H1 (cell line): ENCODE measurements around the gene SLN. TPM values are rescaled to one million over a fixed set of nuclear protein-coding genes. Genes with fewer than 3 reads are reported as not detected.

Experiments
- TAF7 ChIP-seq: optimal IDR thresholded peaks from 2 replicates; pipeline ENCODE3; 2011; ENCODE audit warnings: low read depth, mild to moderate bottlenecking, inconsistent platforms, low read length, moderate library complexity, borderline replicate concordance
- polyA plus RNA-seq, 7 experiments: library from polyadenylated mRNA; depleted of rRNA in 3 of 7; stranded (reverse) in 5 of 7; unstranded in 2 of 7; fragments of >200 nt in 5 of 7; fragments of 200-250 nt in 2 of 7; gene quantifications; 1 replicate in 5 of 7; 2 replicates in 1 of 7; 4 replicates in 1 of 7; pipeline versions ENCODE4 v1.2.1 to v1.2.3, GENCODE V29; 2011 to 2013; ENCODE audit warnings: missing spikeins in 2 of 7, mixed read lengths in 2 of 7
- total RNA-seq: library from RNA; stranded (reverse); fragmentation: NEBNext Ultra II Directional; extraction: Animal tissue kit (Norgen Biotek cat#: 25700); gene quantifications from 2 replicates; pipeline ENCODE4 v1.2.1, GENCODE V29; 2021

The SLN gene
- total and polyA plus RNA-seq, 2 of the 8 experiments (the other 6 are each of a cell fraction or from before 2014, with no cell fraction given): not detected

- TF ChIP-seq TAF7: no peak
These were observed 33.8 kb downstream of the SLN start (continued) for GRCh38 chr11:107677924-107678631.
